ENCODE data around the gene SERPINA6. TPM values are rescaled to one million over a fixed set of nuclear protein-coding genes. Genes with fewer than 3 reads are reported as not detected.
"Not testable (repeated sequence)": the region's sequence is repeated elsewhere in the genome, so short reads cannot be mapped to it uniquely, and the experiment has no call there.

SERPINA6 gene
- total RNA-seq, 2 experiments from 2014 or later, result not detected

DNA sequence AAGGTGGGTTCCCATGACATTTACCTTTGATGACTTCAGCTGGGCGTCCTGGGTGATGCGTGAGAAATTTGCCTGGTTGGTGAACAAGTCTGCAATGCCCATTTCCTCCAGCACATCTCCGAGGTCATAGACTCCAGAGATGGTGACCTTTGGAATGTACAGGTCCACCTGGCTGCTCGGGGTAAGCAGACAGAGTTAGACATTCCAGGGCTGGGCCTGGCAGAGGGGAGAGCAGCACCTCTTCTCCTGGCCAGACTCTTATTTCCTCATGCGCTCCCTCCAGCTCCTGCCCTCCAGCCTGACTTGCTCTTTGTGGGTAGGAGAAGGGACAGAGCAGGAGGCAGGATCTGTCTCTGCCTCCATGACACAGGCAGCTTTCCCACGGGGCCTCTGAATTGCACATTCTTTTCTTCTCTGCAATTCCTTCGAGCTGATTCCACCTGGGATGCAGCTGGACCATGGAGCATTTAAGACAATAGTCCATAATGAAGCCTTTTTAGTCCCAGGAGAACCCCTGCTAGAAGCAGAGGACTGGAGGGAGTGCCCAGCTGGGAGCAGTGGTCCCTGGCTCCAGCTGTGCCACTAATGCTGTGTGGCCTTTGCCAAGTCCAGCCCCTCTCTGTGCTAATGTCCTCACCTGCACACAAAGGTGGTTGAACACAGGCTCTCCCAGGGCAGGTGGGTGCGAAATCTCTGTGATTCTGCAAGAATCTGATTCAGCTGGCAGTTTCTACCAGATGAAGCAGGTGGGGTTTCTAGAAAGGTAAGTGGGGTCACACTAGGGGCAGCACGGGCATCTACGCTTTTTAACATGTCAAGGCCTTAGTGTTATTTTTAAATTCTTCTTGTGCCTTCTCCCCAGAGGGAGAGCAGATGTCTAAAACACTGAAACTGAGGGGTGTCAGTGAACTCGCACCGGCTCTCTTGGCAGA, 16.8 kb downstream of the SERPINA6 start:
- peaks cover 5% of the 10 kb centered on the region for H3K27me3 Mint-ChIP-seq
- H3K4me1 Mint-ChIP-seq, result no peaks in the 10 kb centered on the region
- ChIA-PET CTCF (interaction anchor here (0.6 to 2.5 kb wide), 7 partner anchors 12 to 332 kb away, joined by 3 to 10 read pairs (median 4); partner anchors contain the start of gene SERPINA10), POLR2A (no interaction called here)
- H3K4me3 Mint-ChIP-seq, result no peak overlapping the region
- H3K36me3 Mint-ChIP-seq (ENCODE audit: low read depth), result peaks cover 9% of the 10 kb centered on the region
- DNase-seq, result no peak
- no peak overlapping the region for H3K27ac Mint-ChIP-seq
- H3K9me3 Mint-ChIP-seq (ENCODE audit: low read depth), result peaks cover 7% of the 10 kb centered on the region
- intact Hi-C loops (cut with DNase I, micrococcal nuclease), result loop anchor here (5.0 kb wide), 2 partner anchors 169 to 174 kb away; no protein-coding TSS in a partner anchor
- ATAC-seq, result no peak

DNA sequence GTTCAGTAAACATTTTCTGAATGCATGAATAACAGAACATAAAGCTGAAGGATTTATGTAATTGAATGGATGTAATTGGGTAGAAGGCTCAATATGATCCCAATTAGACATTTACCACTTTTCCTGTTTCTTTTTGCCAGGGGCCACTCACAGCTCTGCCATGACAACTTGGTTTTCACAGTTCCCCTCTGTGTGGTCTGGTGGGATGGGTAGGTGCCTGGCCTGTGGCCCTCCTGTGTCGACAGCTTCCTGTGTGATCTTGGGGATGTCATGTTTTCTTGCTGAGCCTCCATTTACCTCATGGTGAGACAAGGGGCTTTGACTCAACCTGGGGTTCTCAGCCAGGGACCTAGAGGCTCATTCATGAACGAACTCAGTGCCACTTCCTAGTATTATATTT, 17.5 kb downstream of the SERPINA6 start:
- DNase-seq (no peak), ATAC-seq (no peak)
- intact Hi-C loops (cut with DNase I, micrococcal nuclease), result loop anchor here (5.0 kb wide), 2 partner anchors 168 to 173 kb away; no protein-coding TSS in a partner anchor
- ChIA-PET CTCF (interaction anchor here (0.6 to 2.5 kb wide), 7 partner anchors 11 to 333 kb away, joined by 3 to 6 read pairs (median 4); partner anchors contain the start of gene SERPINA10), POLR2A (no interaction called here)
- Mint-ChIP-seq H3K36me3 (ENCODE audit: low read depth) (peaks cover 9% of the 10 kb centered on the region), H3K9me3 (ENCODE audit: low read depth) (peaks cover 7% of the 10 kb centered on the region), H3K4me3 (no peak overlapping the region), H3K27me3 (peaks cover 5% of the 10 kb centered on the region), H3K27ac (no peak overlapping the region), H3K4me1 (no peaks in the 10 kb centered on the region)

DNA sequence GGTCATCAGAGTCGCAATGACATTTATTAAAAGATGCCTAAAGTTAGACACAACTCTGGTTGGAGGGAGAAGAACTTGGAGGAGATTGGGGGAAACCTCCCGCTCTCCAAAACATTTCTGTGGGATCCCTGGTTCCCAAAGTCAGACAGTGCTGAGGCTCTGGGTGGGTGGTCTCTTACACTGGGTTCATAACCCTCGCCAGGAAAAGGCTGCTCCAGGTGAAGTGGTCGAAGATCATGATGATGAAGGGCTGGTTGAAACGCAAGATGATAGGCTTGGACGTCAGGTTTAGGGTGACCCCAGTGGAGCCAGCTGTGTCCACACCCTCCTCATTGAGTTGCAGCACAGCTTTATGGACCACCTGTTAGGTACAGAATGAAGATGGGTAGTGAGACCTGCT, 18.9 kb downstream of the SERPINA6 start:
- ATAC-seq (no peak), DNase-seq (no peak)
- Mint-ChIP-seq H3K9me3 (ENCODE audit: low read depth) (peaks cover 10% of the 10 kb centered on the region), H3K4me1 (no peaks in the 10 kb centered on the region), H3K27ac (no peak overlapping the region), H3K36me3 (ENCODE audit: low read depth) (peaks cover 9% of the 10 kb centered on the region), H3K27me3 (peaks cover 5% of the 10 kb centered on the region), H3K4me3 (no peak overlapping the region)
- POLR2A ChIA-PET, result no interaction called here
- intact Hi-C loops (cut with DNase I, micrococcal nuclease), result no loop called here
- CTCF ChIA-PET, result interaction anchor here (0.5 to 0.9 kb wide), 3 partner anchors 26 to 245 kb away, joined by 3 to 4 read pairs (median 3); no protein-coding TSS in a partner anchor

DNA sequence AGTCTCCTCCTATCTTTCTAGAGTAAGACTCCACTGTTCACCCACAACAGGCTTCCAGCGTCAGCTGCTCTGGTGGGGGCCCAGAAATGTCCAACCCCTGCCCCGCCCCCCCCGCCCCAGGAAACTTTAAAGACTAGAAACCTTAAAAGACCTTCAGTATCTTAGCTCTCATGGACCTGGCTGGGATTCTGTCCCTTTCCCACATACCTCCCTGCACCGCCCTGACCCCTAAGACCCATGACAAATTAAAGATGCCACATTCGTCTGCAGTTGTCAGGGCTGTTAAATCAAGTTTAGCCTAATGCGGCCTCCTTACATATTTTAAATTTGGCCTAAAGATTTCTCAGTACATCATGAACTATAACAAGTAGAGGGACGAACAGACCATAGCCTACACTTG, 20.0 kb downstream of the SERPINA6 start:
- ChIA-PET CTCF (no interaction called here), POLR2A (no interaction called here)
- no peak for DNase-seq
- no peaks in the 10 kb centered on the region for H3K27me3 Mint-ChIP-seq
- intact Hi-C loops (cut with DNase I, micrococcal nuclease), result no loop called here
- ATAC-seq, result no peak
- H3K4me1 Mint-ChIP-seq, result no peaks in the 10 kb centered on the region
- H3K36me3 Mint-ChIP-seq (ENCODE audit: low read depth), result peaks cover 7% of the 10 kb centered on the region
- peaks cover 7% of the 10 kb centered on the region for H3K9me3 Mint-ChIP-seq (ENCODE audit: low read depth)
- H3K27ac Mint-ChIP-seq, result no peak overlapping the region
- H3K4me3 Mint-ChIP-seq, result no peak overlapping the region

DNA sequence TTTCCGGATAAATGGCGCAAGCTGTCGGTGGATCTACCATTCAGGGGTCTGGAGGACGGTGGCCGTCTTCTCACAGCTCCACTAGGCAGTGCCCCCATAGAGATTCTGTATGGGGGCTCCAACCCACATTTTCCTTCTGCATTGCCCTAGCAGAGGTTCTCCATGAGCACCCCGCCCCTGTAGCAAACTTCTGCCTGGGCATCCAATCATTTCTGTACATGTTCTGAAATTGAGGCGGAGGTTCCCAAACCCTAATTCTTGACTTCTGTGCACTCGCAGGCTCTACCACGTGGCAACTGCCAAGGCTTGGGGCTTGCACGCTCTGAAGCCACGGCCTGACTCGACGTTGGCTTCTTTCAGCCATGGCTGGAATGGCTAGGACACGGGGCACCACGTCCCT, 25.0 kb downstream of the SERPINA6 start:
- Mint-ChIP-seq H3K27ac (no peak overlapping the region), H3K4me3 (no peak overlapping the region), H3K4me1 (peaks cover 7% of the 10 kb centered on the region), H3K27me3 (no peaks in the 10 kb centered on the region), H3K9me3 (ENCODE audit: low read depth) (peaks cover 7% of the 10 kb centered on the region), H3K36me3 (ENCODE audit: low read depth) (peaks cover 15% of the 10 kb centered on the region)
- intact Hi-C loops (cut with DNase I, micrococcal nuclease), result no loop called here
- ChIA-PET CTCF (no interaction called here), POLR2A (no interaction called here)
- ATAC-seq, result no peak
- DNase-seq, result no peak

DNA sequence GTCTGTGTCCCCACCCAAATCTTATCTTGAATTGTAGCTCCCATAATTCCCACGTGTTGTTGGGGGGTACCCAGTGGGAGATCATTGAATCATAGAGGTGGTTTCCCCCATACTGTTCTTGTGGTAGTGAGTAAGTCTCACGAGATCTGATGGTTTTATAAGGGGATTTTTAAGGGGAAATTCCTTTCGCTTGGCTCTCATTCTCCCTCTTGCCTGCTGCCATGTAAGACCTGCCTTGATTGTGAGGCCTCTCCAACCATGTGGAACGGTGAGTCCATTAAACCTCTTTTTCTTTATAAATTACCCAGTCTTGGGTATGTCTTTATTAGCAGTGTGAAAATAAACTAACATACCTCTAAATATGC, 27.0 kb downstream of the SERPINA6 start:
- POLR2A ChIA-PET; H3K27me3 Mint-ChIP-seq; DNase-seq; intact Hi-C loops (cut with DNase I, micrococcal nuclease); CTCF ChIA-PET; H3K4me3 Mint-ChIP-seq; H3K4me1 Mint-ChIP-seq; H3K9me3 Mint-ChIP-seq (ENCODE audit: low read depth): not testable (repeated sequence)
- ATAC-seq, result peak; percentile 63
- Mint-ChIP-seq H3K36me3 (ENCODE audit: low read depth) (peaks cover 15% of the 10 kb centered on the region), H3K27ac (peak overlapping the region; percentile 6)

DNA sequence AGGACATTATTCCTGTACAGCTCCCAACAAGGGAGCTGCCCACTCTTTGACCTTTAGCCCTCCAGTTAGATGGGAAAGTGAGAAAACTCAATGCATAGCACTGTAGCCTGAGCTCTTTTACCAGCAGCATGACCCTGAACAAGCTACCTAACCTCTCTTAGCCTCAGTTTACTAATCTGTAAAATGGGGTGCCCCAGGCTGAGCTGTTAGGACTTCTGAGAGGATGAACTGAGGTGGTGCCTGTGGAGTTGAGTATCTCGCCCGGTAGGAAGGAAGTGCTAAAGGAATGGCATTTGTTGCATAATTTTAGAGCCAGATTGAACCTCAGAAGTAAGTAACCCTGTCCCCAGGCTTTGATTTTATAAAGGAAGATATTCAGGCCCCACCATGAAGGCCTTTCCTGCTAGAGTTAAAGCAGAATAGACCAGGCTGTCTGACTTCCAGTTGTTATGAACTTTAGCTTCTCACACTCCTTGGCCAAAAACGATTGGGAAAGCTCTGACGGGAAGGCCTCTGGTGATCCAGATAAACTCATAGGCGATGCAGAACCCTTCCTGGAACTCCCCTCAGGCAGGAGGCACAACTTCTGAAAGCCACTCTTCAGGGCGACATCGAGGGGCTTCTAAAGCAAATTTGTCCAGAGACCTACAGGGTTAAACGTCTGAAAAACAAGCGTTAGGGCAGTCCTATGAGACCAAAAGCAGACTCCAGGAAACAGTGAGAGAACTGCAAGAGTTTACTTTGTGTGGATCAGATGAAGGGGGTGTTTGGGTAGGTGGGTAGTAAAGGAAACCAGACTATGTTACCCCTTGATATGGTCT, 27.6 kb downstream of the SERPINA6 start:
- no peak overlapping the region for H3K4me3 Mint-ChIP-seq
- peaks cover 7% of the 10 kb centered on the region for H3K9me3 Mint-ChIP-seq (ENCODE audit: low read depth)
- peaks cover 15% of the 10 kb centered on the region for H3K36me3 Mint-ChIP-seq (ENCODE audit: low read depth)
- CTCF ChIA-PET, result interaction anchor here (2.4 kb wide), 1 partner anchor 11 kb away, joined by 6 read pairs; no protein-coding TSS in a partner anchor
- ATAC-seq (no peak), DNase-seq (no peak)
- intact Hi-C loops (cut with DNase I, micrococcal nuclease), result no loop called here
- H3K27ac Mint-ChIP-seq, result peak overlapping the region; percentile 6
- POLR2A ChIA-PET, result no interaction called here
- H3K4me1 Mint-ChIP-seq, result peaks cover 7% of the 10 kb centered on the region
- no peaks in the 10 kb centered on the region for H3K27me3 Mint-ChIP-seq

DNA sequence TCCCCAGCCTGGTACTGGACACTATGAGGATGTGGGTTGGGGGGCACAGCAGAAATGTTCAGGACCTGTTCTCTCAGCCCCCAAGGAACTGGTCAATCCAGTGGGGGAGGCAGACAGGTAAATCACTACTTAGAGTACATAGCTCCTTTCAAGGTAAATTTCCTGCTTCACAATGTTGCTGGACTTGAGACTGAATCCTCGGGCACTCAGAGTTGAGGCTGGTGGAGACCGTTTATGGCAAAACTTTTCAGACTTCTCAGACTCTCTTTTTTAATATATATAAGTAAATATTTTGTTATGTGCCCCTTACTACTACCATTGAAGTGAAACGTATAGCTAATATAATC, 29.6 kb downstream of the SERPINA6 start:
- DNase-seq (no peak), ATAC-seq (no peak)
- H3K4me3 Mint-ChIP-seq, result no peak overlapping the region
- ChIA-PET POLR2A (no interaction called here), CTCF (interaction anchor here (1.4 to 2.4 kb wide), 2 partner anchors 13 to 256 kb away, joined by 4 to 6 read pairs; no protein-coding TSS in a partner anchor)
- intact Hi-C loops (cut with DNase I, micrococcal nuclease), result no loop called here
- H3K27ac Mint-ChIP-seq, result no peak overlapping the region
- peaks cover 7% of the 10 kb centered on the region for H3K4me1 Mint-ChIP-seq
- H3K27me3 Mint-ChIP-seq, result no peaks in the 10 kb centered on the region
- peaks cover 4% of the 10 kb centered on the region for H3K9me3 Mint-ChIP-seq (ENCODE audit: low read depth)
- H3K36me3 Mint-ChIP-seq (ENCODE audit: low read depth), result peaks cover 13% of the 10 kb centered on the region

DNA sequence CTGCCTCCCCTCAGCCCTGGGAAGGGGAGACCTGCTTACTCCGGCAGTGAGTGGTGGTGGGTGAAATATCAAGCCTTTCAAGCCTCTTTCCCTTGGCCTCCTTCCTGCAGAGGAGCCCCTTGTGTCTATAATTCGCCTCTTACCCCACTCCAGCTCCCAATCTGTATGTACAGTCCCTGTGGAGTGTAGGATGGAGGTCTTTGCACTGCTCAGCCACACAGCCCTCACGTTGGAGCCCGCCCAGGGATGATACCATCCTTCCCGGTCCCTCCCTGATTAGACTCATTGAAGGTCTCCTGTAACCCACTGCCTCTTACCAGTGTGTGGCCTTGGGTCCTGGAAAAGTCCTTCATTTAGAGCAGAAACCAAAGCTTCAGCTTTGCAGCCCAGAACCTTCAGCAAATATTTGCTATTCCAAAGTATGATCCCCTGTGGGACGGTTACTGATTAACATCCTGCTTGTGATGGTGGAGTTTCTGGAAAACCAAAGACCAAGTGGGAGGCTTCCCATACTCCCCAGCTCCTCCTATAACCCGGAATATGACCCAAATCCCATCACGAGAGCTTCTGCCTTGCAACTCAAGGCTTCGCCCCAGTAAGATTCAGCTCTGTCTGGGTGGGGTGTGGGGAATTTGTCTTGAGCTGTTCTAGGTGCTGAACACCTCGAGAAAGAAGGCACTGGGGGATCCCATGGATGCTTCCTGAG, 30.1 kb downstream of the SERPINA6 start, which contains the start of gene SERPINA10:
SERPINA10 (minus strand) TSS at position 397 of the 706 bp plus-strand sequence. CDS start 2,675 bp downstream, outside the sequence.
- no peak within 1 kb of the TSS for H3K4me3 Mint-ChIP-seq
- intact Hi-C loops (cut with DNase I, micrococcal nuclease), result no loop called here
- peaks cover 7% of the 10 kb centered on the region for H3K4me1 Mint-ChIP-seq
- DNase-seq (no peak), ATAC-seq (no peak)
- ChIA-PET POLR2A (no interaction called here), CTCF (interaction anchor here (1.4 to 2.4 kb wide), 2 partner anchors 14 to 256 kb away, joined by 4 to 6 read pairs; no protein-coding TSS in a partner anchor)
- H3K27ac Mint-ChIP-seq, result no peak within 1 kb of the TSS
- peaks cover 4% of the 10 kb centered on the region for H3K9me3 Mint-ChIP-seq (ENCODE audit: low read depth)
- H3K27me3 Mint-ChIP-seq, result no peaks in the 10 kb centered on the region
- peaks cover 10% of the 10 kb centered on the region for H3K36me3 Mint-ChIP-seq (ENCODE audit: low read depth)

DNA sequence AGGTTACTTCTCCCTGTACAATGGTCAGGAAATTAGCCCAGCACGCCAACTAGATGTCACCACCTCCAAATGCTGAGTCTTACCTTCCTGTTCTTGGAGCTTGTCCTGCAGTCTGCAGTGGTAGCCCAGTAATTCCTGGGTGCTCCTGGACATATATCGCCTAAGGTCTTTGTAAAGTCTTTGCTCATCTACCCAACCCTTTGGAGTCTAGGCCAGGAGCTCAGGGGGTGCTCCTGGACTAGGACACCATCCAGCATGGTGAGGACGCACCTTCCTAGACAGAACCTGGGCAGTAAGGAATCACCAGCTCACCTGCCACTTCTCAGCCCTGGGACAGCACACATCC, 30.6 kb downstream of the SERPINA6 start:
- H3K9me3 Mint-ChIP-seq (ENCODE audit: low read depth), result peaks cover 7% of the 10 kb centered on the region
- CTCF ChIA-PET, result no interaction called here
- ATAC-seq, result no peak
- intact Hi-C loops (cut with DNase I, micrococcal nuclease), result no loop called here
- H3K4me1 Mint-ChIP-seq, result peaks cover 7% of the 10 kb centered on the region
- no peak overlapping the region for H3K4me3 Mint-ChIP-seq
- POLR2A ChIA-PET, result no interaction called here
- H3K36me3 Mint-ChIP-seq (ENCODE audit: low read depth), result peaks cover 12% of the 10 kb centered on the region
- no peak overlapping the region for H3K27ac Mint-ChIP-seq
- H3K27me3 Mint-ChIP-seq, result no peaks in the 10 kb centered on the region
- no peak for DNase-seq

DNA sequence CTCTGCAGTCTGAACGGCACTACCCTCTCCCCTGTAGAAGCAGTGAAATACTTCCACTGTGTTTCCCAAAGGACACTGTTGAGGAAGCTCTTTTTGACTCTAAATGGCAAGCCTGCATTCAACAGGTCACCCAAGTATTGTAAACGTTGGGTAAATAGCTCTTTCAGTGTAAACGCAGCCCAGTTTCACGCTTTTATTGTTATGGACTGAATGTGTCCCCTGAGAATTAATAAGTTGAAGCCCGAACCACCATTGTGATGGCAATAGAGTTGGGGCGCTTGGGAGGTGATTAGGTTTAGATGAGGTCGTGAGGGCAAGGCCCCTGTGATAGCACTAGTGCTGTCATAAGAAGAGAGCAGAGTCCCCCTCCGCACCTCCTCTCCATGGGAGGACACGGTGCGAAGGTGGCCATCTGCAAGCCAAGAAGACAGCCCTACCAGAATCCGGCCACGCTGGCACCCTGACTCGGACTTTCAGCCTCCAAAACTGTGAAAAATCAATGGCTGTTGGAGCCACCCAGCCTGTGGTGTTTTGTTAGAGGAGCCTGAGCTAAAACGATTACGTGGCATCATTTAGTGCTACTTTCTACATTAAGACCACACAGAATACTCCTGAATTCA, 31.1 kb downstream of the SERPINA6 start:
- CTCF ChIA-PET, result no interaction called here
- POLR2A ChIA-PET, result no interaction called here
- intact Hi-C loops (cut with DNase I, micrococcal nuclease), result no loop called here
- Mint-ChIP-seq H3K27ac (no peak overlapping the region), H3K9me3 (ENCODE audit: low read depth) (peaks cover 7% of the 10 kb centered on the region), H3K27me3 (no peaks in the 10 kb centered on the region), H3K36me3 (ENCODE audit: low read depth) (peaks cover 14% of the 10 kb centered on the region), H3K4me1 (peaks cover 11% of the 10 kb centered on the region), H3K4me3 (no peak overlapping the region)
- DNase-seq (no peak), ATAC-seq (no peak)

Data from activated CD4-positive, alpha-beta T cell treated with anti-CD3 and anti-CD28 coated beads for 36 hours (primary cell).